AG09319 (cell line): Measurements from ENCODE around the gene OTX1.

Source experiments
- DNase-seq: peaks from one replicate; pipeline ENCODE4 v3.0.0-alpha.2; 2010; ENCODE audit warnings: low read depth; ENCODE audit errors: extremely low read depth
- CTCF ChIP-seq: IDR thresholded peaks from 2 replicates; pipeline ENCODE4 v1.5.1; 2011; ENCODE audit warnings: low read depth, mild to moderate bottlenecking, inconsistent platforms, low read length, moderate library complexity

OTX1 gene

GRCh38 chr2:63056107-63057050 is 5.7 kb downstream of the OTX1 start:
- no peak for TF ChIP-seq CTCF
- no peak for DNase-seq

- DNase-seq, result no peak
- no peak for TF ChIP-seq CTCF
Measured at GRCh38 chr2:63057249-63058143, 6.9 kb downstream of the OTX1 start.

- TF ChIP-seq CTCF, result no peak
- DNase-seq, result no peak
Measured at GRCh38 chr2:63058144-63058920, 7.7 kb downstream of the OTX1 start.

GRCh38 chr2:63058921-63059792 is 8.5 kb downstream of the OTX1 start:
- TF ChIP-seq CTCF, result no peak

GRCh38 chr2:63059793-63060471 is 9.3 kb downstream of the OTX1 start:
- no peak for TF ChIP-seq CTCF
- no peak for DNase-seq

More at GRCh38 chr2:63058921-63059792, 8.5 kb downstream of the OTX1 start:
- DNase-seq, result no peak

GRCh38 chr2:63060472-63060991 is 9.9 kb downstream of the OTX1 start:
- TF ChIP-seq CTCF, result no peak
- no peak for DNase-seq
